NCI-H1092 treated with DMSO at 0.1 percent for 48 hours (cell line): Measurements from ENCODE around the gene NREP.

Source experiments
- DNase-seq: peaks from one replicate; lab custom pipeline; 2025; lab: John Stamatoyannopoulos, UW

Gene NREP

DNA sequence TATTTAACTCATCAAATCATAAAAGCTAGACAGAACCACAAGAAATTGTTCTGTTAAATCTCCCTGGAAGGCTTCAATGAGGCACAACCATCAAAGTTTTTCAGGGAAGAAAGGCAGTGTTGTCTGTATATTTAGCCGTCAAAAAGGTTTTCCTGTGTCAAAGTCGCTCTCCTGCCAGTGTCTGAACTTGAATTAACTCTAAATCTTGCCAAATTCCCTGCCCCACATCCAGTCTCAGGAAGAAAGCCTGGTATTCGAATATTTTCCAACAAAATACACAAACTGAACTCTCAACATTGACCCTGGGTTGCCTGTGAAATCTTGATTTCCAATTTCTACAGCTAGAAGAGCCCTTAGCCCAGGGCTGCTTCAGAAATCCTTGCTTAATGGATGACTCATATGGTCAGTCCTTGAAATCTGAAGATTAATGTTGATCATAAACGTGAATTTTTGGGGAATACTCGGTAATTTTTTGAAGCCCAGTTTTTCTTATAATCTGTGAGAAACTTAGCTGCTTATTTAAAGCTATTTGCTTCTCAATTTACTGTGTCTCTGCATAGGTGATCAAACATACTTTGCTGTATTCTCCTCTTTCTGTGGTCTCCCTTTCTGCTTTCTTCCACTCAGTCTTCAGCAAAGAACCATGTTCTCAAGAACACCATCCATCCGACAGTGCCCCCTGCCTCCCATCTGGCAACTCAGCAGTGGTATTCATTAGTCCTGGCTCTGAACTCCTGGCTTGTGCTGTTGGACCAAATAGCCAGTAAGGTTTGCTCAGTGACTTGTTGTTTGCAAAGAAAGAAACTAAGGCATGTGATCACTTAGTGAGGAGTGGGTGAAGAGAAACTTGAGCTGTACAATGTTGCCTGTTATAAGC lies 58.9 kb downstream of the NREP start:
- DNase-seq: no peak

DNA sequence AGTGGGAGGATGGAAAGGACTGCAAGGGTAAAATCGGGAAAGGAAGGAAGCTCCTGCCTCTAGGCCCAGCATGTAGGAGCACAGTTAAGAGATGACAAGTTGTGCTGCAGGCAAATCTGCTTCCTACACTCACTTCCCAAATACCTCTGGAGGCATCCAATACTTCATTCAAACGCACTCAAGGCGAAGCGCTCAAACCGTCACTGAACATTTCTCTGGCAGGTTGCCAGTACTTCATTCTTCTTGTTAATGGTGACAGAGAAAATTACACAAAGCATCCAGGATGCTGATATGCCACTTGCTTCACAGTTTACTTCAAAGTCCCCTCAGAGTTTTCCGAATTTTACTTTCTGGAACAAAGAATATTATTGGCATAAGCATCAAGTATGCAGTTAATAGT lies 59.8 kb downstream of the NREP start:
- no peak for DNase-seq

DNA sequence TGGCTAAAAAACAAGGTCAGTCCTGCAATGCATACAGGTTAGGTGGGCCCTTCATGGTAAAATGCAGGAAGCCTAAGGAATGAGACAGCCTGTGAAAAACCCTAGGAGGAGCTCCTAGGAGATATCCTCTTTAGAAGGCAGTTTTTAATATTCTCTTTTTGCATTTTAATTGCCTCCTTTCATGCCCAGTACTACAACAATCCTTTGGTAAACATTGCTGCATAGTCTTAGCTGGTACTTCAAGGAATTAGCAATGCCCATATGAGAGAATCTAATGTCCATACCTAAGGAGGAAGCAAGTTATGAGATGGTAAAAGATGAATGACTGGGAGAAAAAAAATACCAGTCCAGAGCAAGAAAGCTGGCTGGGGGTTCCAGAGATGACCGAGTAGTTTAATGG lies 61.0 kb downstream of the NREP start:
- DNase-seq: no peak

DNA sequence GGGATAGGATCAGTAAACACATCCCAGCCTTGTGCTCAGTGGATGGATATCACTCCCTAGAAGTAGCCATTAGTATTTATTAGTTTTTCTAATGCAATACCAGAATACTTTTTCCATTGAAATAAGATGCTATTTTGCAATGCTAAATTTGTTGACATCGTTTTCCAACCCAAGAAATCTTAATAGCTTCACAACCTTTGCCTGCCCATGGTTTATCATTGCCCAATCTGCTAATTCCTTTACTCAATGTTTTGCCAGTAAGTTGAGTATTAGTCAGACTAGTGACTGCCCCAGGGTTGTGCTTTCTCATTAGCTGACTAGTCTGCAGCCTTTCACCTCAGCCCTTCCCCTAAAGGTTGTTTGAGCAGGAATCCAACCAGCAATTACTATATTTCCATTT lies 62.9 kb downstream of the NREP start:
- DNase-seq: no peak

DNA sequence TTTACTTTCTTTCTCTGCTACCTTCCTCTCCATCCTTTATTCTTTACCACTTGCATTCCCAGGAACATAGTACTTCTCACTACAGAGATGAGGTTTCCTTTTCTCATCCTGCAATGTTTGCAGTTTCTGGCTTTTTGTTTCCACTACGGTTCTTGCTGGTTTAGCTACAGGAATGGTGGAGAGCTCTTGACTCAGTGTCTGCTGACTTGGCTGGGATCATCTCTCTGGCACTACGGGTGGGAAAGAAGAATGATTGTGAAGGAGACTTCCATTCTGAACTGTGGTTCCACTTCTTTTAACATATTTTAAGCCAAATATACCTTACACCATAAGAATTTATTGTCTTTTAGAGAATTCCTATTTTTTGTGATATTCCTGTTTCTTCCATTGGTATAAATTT lies 65.1 kb downstream of the NREP start:
- no peak for DNase-seq

DNA sequence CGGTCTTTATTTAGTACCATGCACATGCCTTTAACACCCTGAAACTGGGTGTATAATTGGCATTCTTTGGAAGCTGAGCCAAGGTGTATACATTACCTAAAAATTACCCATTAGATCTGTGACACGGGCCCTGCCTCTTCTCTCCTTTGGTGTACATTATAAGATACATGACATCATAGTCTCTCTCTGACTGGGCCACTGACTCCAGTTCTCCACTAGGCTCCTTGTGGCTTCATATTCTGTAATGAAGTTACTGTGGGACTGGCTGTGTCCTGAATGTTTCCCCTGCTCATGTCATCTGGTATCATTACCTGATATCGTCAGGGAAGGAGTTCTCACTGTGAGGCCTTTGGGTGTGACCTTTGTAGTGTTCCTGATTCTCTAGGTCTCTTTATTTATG lies 65.5 kb downstream of the NREP start:
- DNase-seq: no peak

DNA sequence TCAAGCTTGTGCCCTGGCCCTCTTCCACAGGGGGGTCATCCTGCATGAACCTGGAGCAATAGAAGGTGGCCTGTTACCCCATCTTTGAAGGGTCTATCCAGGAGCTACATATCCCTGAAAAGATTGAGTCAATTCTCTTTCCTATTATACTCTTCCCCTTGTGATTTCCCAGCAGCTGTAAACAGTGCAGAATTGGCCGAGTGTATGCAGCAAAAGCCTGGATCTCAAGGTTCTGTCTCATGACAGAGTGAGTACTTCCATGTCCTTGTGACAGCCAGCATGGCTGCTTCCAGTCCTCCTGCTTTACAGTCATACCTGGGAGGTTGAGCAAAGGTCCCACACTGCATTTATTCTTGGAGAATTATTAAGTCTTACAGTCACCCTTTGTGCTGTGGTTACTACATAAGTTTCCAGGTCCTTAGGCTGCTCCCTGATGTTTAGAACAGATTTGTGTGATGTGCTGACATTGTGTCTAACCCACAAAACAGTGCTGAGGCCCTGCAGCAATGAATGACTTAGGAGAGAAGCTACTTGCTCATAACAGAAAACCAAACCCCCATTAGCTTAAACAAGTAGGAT lies 67.5 kb downstream of the NREP start:
- DNase-seq: no peak

DNA sequence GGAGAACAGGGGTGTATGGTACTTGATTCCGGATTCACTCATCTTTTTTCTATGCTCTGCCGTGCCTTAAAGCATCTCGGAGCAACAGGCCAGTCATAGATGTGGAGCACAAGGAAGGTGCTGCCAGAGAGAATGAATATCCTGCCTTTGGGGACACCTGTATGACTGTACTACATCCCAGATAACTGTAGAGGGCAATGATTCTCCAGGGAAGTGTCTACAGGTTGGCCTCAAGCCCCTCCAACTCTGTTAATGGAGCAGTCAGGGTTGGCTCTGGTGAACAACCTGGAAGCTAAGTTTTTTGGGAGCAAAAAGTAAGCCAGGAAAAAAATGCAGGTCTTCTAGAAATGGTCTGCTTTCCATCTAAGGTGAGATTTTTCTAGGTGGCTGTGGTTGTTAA lies 71.0 kb downstream of the NREP start:
- DNase-seq: peak; percentile 2

DNA sequence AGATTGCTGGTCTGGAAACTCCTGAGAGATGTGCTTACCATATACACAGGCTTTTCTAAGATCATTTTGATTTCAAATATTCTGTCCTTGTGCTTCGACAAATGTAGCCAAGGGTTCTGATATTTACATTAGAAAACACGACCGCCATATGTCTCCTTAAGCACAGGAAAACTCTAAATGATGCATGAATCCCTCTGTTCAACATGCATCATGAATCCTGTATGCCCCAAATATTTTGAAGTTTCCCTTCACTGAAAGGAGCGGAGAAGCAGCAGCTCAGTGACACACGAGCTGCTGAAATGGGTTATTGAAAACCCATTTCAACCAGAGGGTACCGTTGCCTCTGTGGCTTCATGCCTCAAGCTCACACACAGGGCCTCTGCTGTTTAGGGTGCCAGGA lies 74.4 kb downstream of the NREP start:
- DNase-seq: no peak

DNA sequence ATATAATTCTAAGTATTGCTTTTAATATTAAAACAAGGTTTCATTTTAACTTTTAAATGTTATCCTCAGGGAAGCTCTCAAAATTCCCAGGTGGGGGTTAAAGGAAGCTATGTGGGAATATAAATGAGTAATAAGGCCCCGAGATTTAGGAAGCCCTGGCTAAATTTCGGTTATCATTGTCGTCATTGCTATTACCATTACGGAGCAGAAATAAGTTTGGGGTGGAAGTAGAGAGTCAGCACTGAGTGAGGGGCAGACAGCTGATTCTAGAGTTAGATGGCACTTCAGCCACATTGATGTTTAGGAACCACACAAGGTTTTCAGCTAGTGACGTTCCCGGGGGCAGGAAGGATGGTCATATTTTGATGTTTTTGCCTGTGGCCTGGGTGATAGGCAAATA lies 74.9 kb downstream of the NREP start:
- no peak for DNase-seq

DNA sequence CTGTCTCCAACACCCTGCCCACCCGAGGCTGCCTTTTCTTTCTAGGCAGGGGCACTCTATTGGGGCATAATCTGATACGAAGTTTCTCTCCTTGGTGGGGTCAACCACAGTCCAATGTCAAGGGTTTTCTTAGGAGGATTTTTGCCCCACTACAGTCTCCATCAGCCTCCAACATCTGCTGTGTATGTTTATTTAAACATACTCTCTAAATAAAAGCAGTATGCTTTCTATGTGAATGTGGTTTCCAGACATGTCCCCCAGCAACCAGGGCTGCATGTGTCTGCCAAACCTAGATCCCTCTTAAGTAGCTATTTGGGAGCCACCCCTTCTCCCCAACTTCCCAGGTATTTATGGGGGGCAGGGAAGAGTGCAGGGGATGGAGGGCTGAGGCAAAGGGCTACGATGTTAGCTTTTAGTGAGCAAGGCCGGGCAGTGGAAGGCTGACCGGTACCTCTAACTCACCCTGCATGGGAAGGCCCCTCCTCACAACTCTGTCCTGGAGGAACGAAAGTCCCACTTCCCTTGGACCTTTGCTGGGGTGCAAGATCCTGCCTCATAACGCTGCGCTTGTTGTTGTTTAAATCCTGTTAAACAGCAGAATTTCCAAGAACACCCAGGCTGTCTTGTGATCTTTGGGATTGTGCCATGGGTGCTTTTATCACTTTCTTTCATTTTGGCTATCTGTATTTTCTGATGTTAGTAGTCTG lies 75.4 kb downstream of the NREP start:
- peak; percentile 8 for DNase-seq

DNA sequence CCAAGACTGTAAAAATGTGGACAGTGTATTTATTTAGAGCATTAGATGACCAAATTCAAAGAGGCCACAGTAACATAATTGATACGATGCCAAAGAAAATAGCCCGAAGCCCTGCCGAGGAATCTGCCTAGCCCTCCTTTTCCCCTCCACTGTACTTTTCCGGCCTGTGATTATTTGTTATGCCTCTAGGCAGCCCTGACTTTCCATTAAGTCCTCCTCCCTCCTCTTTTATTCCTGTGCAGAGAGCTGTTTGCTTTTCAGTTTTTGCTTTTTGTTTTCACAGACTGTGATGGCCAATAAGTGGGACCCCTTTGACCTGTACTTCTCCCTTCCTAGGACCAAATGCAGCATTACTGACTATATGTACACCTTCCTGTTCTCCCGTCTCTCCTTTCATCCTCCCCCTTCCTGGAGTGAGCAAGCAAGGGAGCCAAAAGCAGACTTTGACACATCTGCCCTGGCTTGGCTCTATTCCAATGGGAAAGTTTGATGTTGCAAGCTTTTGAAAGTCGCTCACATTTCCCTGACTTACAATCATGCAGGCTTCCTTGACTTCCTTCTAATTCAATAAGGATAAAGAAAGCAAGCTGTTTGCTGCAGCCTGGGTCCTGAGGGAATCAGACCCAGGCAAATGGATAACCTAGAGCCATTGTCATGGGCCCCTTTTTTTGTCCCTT lies 76.1 kb downstream of the NREP start:
- DNase-seq: peak; percentile 58

DNA sequence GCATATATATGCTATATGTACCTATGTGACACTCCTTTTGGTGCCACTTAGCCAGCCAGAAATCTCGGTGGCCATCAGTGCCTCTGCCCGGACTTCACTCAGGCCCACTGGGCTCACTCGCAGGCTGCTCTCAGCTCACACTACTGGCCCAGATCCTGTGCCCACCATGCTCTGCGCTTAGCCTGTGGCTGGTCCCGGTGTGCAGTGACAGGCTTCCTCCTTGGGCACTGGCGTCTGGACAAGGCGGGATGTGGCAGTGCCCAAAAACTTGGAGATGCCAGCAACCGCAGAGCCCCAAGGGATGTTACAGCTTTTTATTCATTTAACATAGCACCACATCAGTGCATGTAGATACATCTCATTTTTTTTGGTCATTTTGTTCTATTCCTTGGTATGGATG lies 77.4 kb downstream of the NREP start:
- DNase-seq: no peak
